GM04503 (cell line): Measurements from ENCODE around the gene ANKFN1.
A peak's percentile ranks its signal among the peaks of the same experiment; 100 is the strongest.
"Not testable (repeated sequence)": the region's sequence is repeated elsewhere in the genome, so short reads cannot be mapped to it uniquely, and the experiment has no call there.

Experiments
- DNase-seq: peaks from one replicate; pipeline ENCODE4 v3.0.0-alpha.2; 2012; ENCODE audit warnings: low read depth

Gene ANKFN1

GRCh38 chr17:56325313-56326000 is 172.2 kb downstream of the ANKFN1 start:
- no peak for DNase-seq

- DNase-seq = no peak
Observed at GRCh38 chr17:56326001-56326359, 172.7 kb downstream of the ANKFN1 start.

- DNase-seq = no peak
Observed at GRCh38 chr17:56347639-56348038, 194.4 kb downstream of the ANKFN1 start.

GRCh38 chr17:56350592-56350991 is 197.3 kb downstream of the ANKFN1 start:
- no peak for DNase-seq

- no peak for DNase-seq
Observed at GRCh38 chr17:56351675-56352074, 198.4 kb downstream of the ANKFN1 start.

- no peak for DNase-seq
Observed at GRCh38 chr17:56358651-56359050, 205.4 kb downstream of the ANKFN1 start.

GRCh38 chr17:56359518-56359917 is 206.2 kb downstream of the ANKFN1 start:
- no peak for DNase-seq

- no peak for DNase-seq
Observed at GRCh38 chr17:56367366-56367765, 214.1 kb downstream of the ANKFN1 start.

- DNase-seq = no peak
Observed at GRCh38 chr17:56373981-56374833, 220.9 kb downstream of the ANKFN1 start.

- no peak for DNase-seq
Observed at GRCh38 chr17:56389356-56389755, 236.1 kb downstream of the ANKFN1 start.

- no peak for DNase-seq
Observed at GRCh38 chr17:56392321-56392720, 239.0 kb downstream of the ANKFN1 start.

- no peak for DNase-seq
Observed at GRCh38 chr17:56393156-56393555, 239.9 kb downstream of the ANKFN1 start.

GRCh38 chr17:56395787-56396186 is 242.5 kb downstream of the ANKFN1 start:
- peak; percentile 7 for DNase-seq

GRCh38 chr17:56407086-56407485 is 253.8 kb downstream of the ANKFN1 start:
- DNase-seq = no peak

- not testable (repeated sequence) for DNase-seq
Observed at GRCh38 chr17:56412356-56412755, 259.1 kb downstream of the ANKFN1 start.

GRCh38 chr17:56416682-56417351 is 263.5 kb downstream of the ANKFN1 start:
- no peak for DNase-seq

- DNase-seq = no peak
Observed at GRCh38 chr17:56424005-56424404, 270.7 kb downstream of the ANKFN1 start.

GRCh38 chr17:56424543-56425044 is 271.3 kb downstream of the ANKFN1 start:
- no peak for DNase-seq

GRCh38 chr17:56425483-56425882 is 272.2 kb downstream of the ANKFN1 start:
- DNase-seq = no peak

- DNase-seq = no peak
Observed at GRCh38 chr17:56426901-56427300, 273.6 kb downstream of the ANKFN1 start.

- DNase-seq = peak; percentile 51
Observed at GRCh38 chr17:56431736-56432135, 278.5 kb downstream of the ANKFN1 start.

GRCh38 chr17:56432443-56432842 is 279.2 kb downstream of the ANKFN1 start:
- no peak for DNase-seq

GRCh38 chr17:56434610-56435009 is 281.3 kb downstream of the ANKFN1 start:
- DNase-seq = peak; percentile 61
